Colonic mucosa (tissue), 4 donors: ENCODE measurements around the gene SEZ6L. TPM values are rescaled to one million over a fixed set of nuclear protein-coding genes. Genes with fewer than 3 reads are reported as not detected.

Experiments used
- DNase-seq: peaks from one replicate; pipeline ENCODE4 v3.0.0-alpha.2; 2020
- H3K27ac ChIP-seq: fragments of 200-600 bp; one replicate; pipeline ENCODE4 v1.8.0; 2021
- H3K27me3 ChIP-seq: fragments of 200-600 bp; one replicate; pipeline ENCODE4 v1.8.0; 2021
- H3K36me3 ChIP-seq: fragments of 200-600 bp; one replicate; pipeline ENCODE4 v1.8.0; 2021
- H3K4me1 ChIP-seq: fragments of 200-600 bp; one replicate; pipeline ENCODE4 v1.8.0; 2021; ENCODE audit warnings: mild to moderate bottlenecking
- H3K4me3 ChIP-seq: fragments of 200-600 bp; one replicate; pipeline ENCODE4 v1.8.0; 2021
- H3K9ac ChIP-seq, 2 donors: one replicate each; pipeline ENCODE4 v1.7.0; 2013; ENCODE audit warnings: control low read depth in 2 of 2, low read depth in 2 of 2, low read length in 2 of 2
- H3K9me3 ChIP-seq: fragments of 200-600 bp; one replicate; pipeline ENCODE4 v1.8.0; 2021
- CTCF ChIP-seq: fragments of 200-600 bp; IDR thresholded peaks from one replicate; pipeline ENCODE4 v1.8.0; 2022; ENCODE audit warnings: antibody characterized with exemption, mild to moderate bottlenecking
- intact Hi-C: fragments of 100-400 bp; cut with DNase I; formaldehyde crosslinking; loops from one replicate; pipeline ENCODE4 v1.14.1; 2022
- total RNA-seq, 2 donors: library from RNA; stranded (reverse); fragmentation: NEBNext Ultra II Directional in 1 of 2; extraction: Animal tissue kit (Norgen Biotek cat#: 25700) in 1 of 2; gene quantifications; one replicate each; pipeline ENCODE4 v1.2.1, GENCODE V29; 2021
- donor health status: healthy.
- donor health status: DM: no; HTN: no; CAD: no.
- donor health status: DM: no; HTN: no; CAD: no.

The SEZ6L gene
- total RNA-seq, 2 donors from 2014 or later, result 0.32 TPM; not detected in 1

GRCh38 chr22:26238596-26238995, 69.3 kb downstream of the SEZ6L start:
- H3K4me1 ChIP-seq, result no peaks in the 10 kb centered on the region
- TF ChIP-seq CTCF, result no peak
- H3K9ac ChIP-seq, result no peak overlapping the region
- no peaks in the 10 kb centered on the region for H3K36me3 ChIP-seq
- no peak overlapping the region for H3K4me3 ChIP-seq
- H3K27ac ChIP-seq, result no peak overlapping the region
- H3K9me3 ChIP-seq, result no peaks in the 10 kb centered on the region
- no peak for DNase-seq
- intact Hi-C loops, result no loop called here
- no peaks in the 10 kb centered on the region for H3K27me3 ChIP-seq

GRCh38 chr22:26239581-26239980, 70.3 kb downstream of the SEZ6L start:
- Histone ChIP-seq H3K4me3 (no peak overlapping the region), H3K9ac (no peak overlapping the region), H3K4me1 (no peaks in the 10 kb centered on the region), H3K27me3 (no peaks in the 10 kb centered on the region), H3K36me3 (no peaks in the 10 kb centered on the region), H3K9me3 (no peaks in the 10 kb centered on the region), H3K27ac (no peak overlapping the region)
- TF ChIP-seq CTCF, result no peak
- DNase-seq, result no peak
- intact Hi-C loops, result no loop called here

DNA sequence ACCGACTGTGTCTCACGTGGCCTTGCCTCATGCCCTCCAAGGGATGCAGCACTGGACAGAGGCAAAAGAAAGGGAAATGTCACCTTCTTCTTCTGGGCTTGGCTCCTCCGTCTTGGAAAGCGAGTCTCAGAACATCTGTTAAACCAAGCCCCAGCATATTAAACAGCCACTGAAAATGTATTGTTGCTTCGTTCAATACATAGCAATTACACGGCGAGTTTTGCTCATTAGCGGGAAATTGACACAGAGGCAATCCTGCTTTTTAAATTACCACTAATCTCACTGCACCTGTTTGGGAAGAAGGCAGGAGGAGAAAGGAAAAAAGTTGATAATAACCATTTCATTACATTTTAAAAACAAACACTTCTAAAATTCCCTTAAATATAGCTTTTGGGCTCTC, 72.1 kb downstream of the SEZ6L start:
- Histone ChIP-seq H3K36me3 (no peaks in the 10 kb centered on the region), H3K9ac (no peak overlapping the region), H3K4me3 (no peak overlapping the region), H3K9me3 (no peaks in the 10 kb centered on the region), H3K4me1 (no peaks in the 10 kb centered on the region), H3K27me3 (no peaks in the 10 kb centered on the region), H3K27ac (no peak overlapping the region)
- DNase-seq, result no peak
- intact Hi-C loops, result no loop called here
- TF ChIP-seq CTCF, result no peak

- Histone ChIP-seq H3K27me3 (no peaks in the 10 kb centered on the region), H3K9ac (no peak overlapping the region), H3K27ac (no peak overlapping the region), H3K9me3 (no peaks in the 10 kb centered on the region), H3K4me3 (no peak overlapping the region), H3K36me3 (no peaks in the 10 kb centered on the region), H3K4me1 (no peaks in the 10 kb centered on the region)
- intact Hi-C loops, result no loop called here
- DNase-seq, result no peak
- no peak for TF ChIP-seq CTCF
These were observed 75.7 kb downstream of the SEZ6L start for GRCh38 chr22:26245001-26245400.

- Histone ChIP-seq H3K27me3 (no peaks in the 10 kb centered on the region), H3K4me1 (no peaks in the 10 kb centered on the region), H3K9ac (no peak overlapping the region), H3K27ac (no peak overlapping the region), H3K36me3 (no peaks in the 10 kb centered on the region), H3K4me3 (no peak overlapping the region), H3K9me3 (no peaks in the 10 kb centered on the region)
- intact Hi-C loops, result no loop called here
- DNase-seq, result no peak
- TF ChIP-seq CTCF, result no peak
These were observed 77.3 kb downstream of the SEZ6L start for GRCh38 chr22:26246552-26246951.

GRCh38 chr22:26251869-26252268, 82.6 kb downstream of the SEZ6L start:
- Histone ChIP-seq H3K9ac (no peak overlapping the region), H3K4me3 (no peak overlapping the region), H3K4me1 (no peaks in the 10 kb centered on the region), H3K27me3 (no peaks in the 10 kb centered on the region), H3K27ac (no peak overlapping the region), H3K36me3 (no peaks in the 10 kb centered on the region), H3K9me3 (no peaks in the 10 kb centered on the region)
- intact Hi-C loops, result no loop called here
- no peak for TF ChIP-seq CTCF
- DNase-seq, result no peak
